Measurements from ENCODE around the gene TMEM135.
"Not testable (repeated sequence)": the region's sequence is repeated elsewhere in the genome, so short reads cannot be mapped to it uniquely, and the experiment has no call there.

TMEM135 gene

DNA sequence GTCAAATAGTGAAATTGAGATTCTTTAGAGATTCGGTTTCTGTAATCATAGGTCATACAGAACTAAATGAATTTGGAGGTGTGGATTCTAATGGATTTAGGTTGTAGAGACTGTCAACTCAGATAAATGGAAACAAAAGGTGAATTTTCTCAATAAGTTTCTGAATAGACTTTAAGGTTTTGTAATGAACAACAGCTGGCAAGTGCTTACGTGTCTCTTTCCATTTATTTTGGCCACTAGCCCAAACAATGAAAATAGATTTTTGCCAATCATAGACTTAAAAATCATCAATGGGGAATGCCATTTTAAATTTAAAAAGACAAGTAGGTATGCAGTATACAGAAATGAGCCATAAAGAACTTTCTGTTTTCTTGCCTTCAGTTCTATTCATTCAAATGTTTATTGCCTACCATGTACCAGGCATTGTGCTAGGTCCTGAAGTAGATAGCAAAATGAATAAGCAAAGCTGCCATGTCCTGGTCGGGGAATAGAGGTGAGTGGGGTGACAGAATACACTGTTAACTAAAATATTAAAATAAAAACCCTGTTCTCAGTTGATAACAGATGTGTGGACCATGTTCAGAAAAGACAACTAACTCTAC, 16.9 kb upstream of the TMEM135 start:
- DNase-seq, result no peak

DNA sequence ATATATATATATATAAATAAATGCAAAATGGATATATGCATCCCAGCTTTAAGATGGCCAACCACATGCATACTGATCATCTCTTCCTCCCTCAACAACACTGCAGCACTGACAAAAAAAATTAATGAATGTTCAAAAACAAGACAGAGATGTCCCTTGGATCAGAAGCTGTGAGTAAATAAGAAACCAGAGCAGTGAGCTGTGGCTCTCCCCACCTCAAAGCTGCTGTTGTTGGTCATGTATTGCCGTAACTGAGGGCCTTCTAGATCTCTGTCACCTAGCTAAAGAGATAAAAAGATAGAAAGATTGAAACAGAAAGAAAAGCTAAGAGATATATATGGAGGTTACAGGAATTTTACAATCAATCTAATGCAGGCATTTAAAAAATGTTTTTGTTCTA, 15.5 kb upstream of the TMEM135 start:
- no peak for DNase-seq

- DNase-seq, result no peak
These were observed 15.0 kb upstream of the TMEM135 start for GRCh38 chr11:87022738-87023137.

DNA sequence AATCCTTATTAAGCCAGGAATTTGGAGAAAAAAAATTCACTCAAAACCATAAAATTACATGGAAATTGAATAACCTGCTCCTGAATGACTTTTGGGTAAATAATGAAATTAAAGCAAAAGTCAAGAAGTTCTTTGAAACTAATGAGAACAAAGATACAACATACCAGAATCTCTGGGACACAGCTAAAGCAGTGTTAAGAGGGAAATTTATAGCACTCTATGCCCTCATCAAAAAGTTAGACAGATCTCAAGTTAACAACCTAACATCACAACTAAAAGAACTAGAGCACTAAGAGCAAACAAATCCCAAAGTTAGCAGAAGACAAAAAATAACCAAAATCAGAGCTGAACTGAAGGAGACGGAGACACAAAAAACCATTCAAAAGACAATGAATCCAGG, 11.3 kb upstream of the TMEM135 start:
- DNase-seq, result not testable (repeated sequence)

- DNase-seq, result no peak
These were observed 7.2 kb upstream of the TMEM135 start for GRCh38 chr11:87030458-87031054.

DNA sequence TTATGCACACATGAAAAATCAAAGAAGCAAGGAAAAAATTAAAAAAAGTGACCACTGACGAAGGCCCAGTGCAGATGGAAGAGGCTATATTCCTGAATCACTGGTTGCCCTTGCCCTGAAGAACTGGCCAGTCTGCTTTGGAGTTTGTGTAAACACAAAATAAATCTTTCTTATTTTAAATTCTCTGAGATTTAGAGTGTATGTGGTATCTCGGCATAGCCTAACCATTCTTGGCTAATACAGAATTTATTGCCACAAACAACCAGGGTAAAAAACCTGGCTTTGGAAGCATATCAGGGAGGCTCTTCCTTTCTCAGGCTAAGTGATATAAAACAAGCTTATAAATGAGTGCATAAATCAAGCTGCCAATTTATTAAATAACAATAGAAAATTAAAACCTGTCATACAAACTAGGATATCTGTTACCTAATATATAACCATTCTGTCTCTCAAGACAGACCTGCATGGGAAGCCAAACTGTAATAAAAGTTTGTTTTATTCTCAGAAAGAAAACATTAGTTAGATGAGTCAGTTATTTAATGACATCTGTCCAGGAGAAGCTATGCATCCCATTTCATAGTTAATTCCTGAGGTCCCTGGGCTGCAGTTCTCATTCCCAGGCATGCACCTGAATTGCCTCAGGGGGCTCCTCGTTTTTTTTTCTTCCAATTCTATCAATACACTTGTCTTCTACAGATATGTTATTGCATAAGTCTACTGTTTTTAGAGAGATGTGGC, 6.1 kb upstream of the TMEM135 start:
- DNase-seq, result no peak

GRCh38 chr11:87033561-87033960, 4.2 kb upstream of the TMEM135 start:
- no peak for DNase-seq

DNA sequence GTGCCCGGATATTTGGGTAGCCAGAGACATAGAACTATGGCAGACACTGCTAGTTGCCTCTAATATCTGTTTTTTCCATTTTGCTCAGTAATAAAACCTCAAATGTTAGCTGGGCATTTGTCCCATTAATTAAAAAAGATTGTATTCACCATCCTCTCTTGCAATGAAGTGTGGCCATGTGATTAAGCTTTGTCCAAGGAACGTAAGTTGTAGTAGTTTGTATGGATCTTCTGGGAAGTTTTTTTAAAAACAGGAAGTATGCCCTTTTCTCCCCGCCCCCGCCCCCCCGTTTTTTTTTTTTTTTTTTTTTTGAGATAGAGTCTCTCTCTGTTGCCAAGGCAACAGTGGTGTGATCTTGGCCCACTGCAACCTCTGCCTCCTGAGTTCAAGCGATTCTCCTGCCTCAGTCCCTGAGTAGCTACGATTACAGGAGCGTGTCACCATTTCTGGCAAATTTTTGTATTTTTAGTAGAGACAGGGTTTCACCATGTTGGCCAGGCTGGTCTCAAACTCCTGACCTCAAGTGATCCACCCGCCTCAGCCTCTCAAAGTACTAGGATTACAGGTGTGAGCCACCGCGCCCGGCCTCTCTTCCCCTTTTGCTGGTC, 1.7 kb upstream of the TMEM135 start:
- no peak for DNase-seq

GRCh38 chr11:87036756-87037449, 831 bp upstream of the TMEM135 start:
- DNase-seq, result no peak

DNA sequence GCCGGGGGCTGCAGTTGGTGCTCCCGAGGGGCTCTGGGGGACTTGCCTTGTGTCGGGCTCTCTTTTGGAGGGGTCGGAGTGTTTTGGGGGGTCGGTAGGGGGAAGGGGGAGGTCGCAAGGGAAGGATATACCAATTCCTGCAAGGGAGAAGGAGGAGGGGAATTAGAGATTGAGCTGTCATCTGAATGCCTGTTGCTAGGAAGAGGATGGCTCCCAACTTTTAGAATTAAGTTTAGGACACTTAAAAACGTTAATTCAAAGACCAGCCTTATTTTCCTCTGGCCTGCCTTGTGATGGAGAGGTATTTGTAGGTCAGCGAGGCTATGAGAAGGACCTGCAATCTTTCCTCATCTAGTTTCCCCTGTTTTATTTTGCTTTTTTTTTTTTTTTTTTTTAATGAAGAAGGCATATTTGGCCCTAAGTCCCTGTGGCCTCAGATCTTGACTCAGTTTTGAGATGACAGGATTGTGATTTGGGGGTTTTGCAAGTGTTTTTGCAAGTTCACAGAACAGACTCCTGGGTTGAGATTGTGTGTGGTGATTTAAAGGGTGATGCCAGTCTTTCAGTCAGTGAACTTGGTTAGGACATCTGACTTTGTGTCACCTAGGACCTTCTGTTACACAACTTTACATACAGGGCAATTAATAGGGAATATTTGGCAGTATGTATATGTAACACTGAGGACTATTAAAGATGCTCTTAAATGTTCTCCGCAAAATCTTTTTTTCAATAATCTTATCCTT, 672 bp downstream of the TMEM135 start:
- no peak for DNase-seq

DNA sequence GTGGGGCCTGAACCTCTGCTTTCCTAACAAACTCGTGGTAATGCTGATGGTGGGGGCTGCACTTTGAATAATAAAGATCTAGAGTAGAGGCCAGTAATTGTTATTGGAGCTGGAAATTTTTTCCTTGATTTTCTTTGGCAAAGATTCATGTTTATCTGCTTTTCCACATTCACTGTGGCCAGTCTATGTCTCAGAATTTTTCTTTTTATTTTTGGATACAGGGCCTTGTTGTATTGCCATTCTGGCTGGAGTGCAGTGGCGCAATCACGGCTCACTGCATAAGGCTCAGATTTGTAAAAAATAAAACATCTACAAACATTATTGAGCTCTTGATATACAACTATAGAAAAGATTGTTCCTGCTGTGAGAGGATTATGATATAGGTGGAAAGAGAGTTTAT, 1.6 kb downstream of the TMEM135 start:
- no peak for DNase-seq

DNA sequence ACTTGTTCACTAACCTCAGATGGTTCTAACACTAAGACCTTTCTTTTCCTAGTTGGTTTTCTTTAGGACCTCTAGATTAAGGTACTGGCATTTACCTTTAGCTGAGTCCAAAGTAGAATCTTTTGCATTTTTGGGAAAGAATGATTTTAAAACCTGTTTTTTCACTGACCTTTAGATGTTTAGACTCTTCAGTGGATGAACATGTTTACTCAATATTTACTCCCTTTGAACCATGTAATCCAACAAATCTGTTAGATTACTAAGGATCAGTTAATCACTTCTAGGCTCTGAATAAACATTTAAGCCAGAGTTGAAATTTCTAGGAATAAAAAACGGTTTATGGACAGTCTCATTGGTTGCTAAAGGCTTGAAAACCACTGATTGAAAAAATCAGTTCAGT, 6.2 kb downstream of the TMEM135 start:
- DNase-seq, result no peak

DNA sequence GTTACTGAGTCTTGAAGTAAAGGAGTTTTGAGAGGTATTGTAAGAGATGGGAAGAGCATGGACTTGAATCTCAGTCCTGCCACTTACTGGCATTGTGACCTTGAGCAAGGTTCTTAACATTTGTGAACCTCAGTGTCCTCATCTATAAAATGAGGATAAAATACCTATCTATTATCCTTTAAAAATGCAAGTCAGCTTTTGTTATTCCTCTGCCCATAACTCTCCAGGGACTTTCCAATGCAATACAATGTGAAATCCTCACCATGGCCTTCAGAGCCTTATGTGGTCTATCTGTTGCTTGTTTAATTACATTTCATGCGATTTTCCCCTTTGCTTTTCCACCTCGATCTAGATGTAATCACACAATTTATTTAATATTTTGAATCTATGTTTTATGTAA, 9.1 kb downstream of the TMEM135 start:
- DNase-seq, result no peak

DNA sequence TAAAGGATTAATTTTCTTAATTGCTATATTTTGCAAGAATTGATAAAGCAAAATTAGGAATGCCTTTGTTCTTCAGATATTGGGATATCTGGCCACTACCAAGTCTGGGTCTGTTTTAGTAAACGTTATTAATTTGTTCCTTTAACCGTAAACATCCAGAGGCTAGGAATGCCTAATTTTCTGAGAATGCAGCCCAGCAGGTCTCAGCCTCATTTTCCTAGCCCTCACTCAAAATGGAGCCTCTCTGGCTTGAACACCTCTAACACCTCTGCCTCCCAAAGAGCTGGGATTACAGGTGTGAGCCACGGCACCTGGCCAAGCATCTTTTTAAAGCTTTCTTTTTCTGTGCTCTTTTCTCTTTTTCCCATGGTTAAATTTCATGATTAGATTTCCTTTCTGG, 18.4 kb downstream of the TMEM135 start:
- DNase-seq, result no peak

GRCh38 chr11:87057749-87058148, 20.0 kb downstream of the TMEM135 start:
- DNase-seq, result no peak

GRCh38 chr11:87059596-87060390, 22.1 kb downstream of the TMEM135 start:
- no peak for DNase-seq

DNA sequence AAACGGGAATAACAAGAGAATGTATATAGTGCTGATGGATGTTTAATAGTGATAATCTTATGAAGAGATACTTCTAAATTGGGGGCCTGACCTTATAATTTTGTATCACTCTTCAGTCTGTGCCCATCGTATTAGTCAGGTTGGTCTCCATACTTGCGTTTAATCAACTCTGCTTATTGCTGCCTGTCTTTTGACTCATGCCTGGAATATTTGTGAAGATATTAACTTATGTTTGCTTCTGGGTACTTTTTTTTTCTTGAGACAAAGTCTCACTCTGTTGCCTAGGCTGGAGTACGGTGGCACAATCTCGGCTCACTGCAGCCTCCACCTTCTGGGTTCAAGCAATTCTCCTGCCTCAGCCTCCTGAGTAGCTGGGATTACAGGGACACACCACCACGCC, 24.0 kb downstream of the TMEM135 start:
- no peak for DNase-seq

- DNase-seq, result no peak
These were observed 26.2 kb downstream of the TMEM135 start for GRCh38 chr11:87063982-87064381.

DNA sequence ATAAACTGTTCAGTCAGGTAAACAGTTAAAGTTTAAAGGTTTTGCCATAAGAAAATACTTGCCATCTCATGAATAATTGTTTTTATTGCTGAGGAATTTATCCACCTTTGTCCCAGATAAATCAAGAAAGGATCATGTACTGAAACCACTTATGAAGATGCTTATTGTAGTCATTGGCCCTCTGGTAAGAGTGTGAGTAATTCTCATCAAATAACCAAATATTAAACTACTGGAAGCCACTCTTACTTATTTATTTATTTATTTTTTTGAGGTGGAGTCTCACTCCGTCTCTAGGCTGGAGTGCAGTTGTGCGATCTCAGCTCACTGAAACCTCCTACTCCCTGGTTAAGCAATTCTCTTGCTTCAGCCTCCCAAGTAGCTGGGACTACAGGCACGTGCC, 35.1 kb downstream of the TMEM135 start:
- DNase-seq, result no peak

- no peak for DNase-seq
These were observed 38.6 kb downstream of the TMEM135 start for GRCh38 chr11:87076260-87076783.

DNA sequence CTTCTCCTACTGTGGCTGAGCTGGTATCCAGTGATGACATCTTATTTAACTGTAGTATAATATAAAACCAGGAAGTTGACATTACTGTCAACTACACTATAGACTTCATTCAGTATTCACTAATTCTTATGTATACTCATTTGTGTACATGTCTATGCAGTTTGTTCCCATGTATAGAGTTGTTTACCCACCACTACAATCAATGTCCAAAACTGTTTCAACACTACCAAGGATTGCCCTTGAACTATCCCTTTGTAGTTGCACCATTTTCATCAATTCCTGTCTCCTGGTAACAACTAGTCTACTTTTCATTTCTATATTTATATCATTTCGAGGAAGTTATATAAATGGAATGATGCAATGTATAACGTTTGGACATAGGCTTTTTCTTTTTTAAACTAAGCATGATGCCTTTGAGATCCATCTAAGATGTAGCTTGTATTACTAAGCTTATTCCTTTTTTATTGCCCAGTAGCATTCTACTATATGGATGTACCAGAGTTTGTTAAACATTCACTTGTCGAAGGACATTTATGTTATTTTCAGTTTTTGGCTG, 39.2 kb downstream of the TMEM135 start:
- DNase-seq, result no peak

Data from NCI-H146 (cell line).